ENCODE data around the gene ARID5B. TPM values are rescaled to one million over a fixed set of nuclear protein-coding genes. Genes with fewer than 3 reads are reported as not detected.

ARID5B gene
- polyA plus RNA-seq, 1 of the 3 experiments (the other 2 are of a cell fraction) = 10.9 TPM

DNA sequence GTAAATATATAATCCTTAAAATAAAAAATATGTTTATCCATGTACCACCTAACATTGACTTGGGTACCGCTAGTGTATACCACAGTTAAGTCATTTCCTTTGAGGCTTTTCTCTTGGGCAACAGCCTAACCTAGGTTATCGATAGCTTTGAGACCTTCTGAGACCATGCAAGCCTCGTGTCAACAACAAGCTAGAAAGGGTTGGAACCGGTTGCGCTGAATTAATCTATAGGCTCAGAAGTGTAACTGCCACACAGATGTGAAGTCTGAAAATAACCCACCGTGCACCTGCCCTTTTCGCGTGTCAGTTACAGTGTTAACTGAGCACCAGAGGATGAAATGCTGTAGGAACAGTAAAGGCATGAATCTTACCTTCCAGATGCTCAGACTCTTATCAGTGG lies 59.8 kb downstream of the ARID5B start (continued):
- TF ChIP-seq, protein P1, sequence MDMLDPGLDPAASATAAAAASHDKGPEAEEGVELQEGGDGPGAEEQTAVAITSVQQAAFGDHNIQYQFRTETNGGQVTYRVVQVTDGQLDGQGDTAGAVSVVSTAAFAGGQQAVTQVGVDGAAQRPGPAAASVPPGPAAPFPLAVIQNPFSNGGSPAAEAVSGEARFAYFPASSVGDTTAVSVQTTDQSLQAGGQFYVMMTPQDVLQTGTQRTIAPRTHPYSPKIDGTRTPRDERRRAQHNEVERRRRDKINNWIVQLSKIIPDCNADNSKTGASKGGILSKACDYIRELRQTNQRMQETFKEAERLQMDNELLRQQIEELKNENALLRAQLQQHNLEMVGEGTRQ (IDR thresholded peaks at IDR 0.05; ENCODE audit: borderline replicate concordance, low read depth, low read length) = no peak
- no peak for TF ChIP-seq ELF1 (IDR thresholded peaks at IDR 0.05)
- no peak for TF ChIP-seq RCOR1 (IDR thresholded peaks at IDR 0.05; ENCODE audit: low read length)
- TF ChIP-seq, protein P2, sequence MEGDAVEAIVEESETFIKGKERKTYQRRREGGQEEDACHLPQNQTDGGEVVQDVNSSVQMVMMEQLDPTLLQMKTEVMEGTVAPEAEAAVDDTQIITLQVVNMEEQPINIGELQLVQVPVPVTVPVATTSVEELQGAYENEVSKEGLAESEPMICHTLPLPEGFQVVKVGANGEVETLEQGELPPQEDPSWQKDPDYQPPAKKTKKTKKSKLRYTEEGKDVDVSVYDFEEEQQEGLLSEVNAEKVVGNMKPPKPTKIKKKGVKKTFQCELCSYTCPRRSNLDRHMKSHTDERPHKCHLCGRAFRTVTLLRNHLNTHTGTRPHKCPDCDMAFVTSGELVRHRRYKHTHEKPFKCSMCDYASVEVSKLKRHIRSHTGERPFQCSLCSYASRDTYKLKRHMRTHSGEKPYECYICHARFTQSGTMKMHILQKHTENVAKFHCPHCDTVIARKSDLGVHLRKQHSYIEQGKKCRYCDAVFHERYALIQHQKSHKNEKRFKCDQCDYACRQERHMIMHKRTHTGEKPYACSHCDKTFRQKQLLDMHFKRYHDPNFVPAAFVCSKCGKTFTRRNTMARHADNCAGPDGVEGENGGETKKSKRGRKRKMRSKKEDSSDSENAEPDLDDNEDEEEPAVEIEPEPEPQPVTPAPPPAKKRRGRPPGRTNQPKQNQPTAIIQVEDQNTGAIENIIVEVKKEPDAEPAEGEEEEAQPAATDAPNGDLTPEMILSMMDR (IDR thresholded peaks at IDR 0.05) = no peak
- TF ChIP-seq, protein P3, sequence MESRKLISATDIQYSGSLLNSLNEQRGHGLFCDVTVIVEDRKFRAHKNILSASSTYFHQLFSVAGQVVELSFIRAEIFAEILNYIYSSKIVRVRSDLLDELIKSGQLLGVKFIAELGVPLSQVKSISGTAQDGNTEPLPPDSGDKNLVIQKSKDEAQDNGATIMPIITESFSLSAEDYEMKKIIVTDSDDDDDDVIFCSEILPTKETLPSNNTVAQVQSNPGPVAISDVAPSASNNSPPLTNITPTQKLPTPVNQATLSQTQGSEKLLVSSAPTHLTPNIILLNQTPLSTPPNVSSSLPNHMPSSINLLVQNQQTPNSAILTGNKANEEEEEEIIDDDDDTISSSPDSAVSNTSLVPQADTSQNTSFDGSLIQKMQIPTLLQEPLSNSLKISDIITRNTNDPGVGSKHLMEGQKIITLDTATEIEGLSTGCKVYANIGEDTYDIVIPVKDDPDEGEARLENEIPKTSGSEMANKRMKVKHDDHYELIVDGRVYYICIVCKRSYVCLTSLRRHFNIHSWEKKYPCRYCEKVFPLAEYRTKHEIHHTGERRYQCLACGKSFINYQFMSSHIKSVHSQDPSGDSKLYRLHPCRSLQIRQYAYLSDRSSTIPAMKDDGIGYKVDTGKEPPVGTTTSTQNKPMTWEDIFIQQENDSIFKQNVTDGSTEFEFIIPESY (IDR thresholded peaks at IDR 0.05; ENCODE audit: borderline replicate concordance, low read depth) = no peak
- TF ChIP-seq POLR2AphosphoS5 (IDR thresholded peaks at IDR 0.05; ENCODE audit: low read depth, low read length) = no peak
- TF ChIP-seq SMC3 (IDR thresholded peaks at IDR 0.05; ENCODE audit: low read depth, low read length) = no peak
- no peak for TF ChIP-seq MXI1 (IDR thresholded peaks at IDR 0.05; ENCODE audit: low read depth, low read length)

DNA sequence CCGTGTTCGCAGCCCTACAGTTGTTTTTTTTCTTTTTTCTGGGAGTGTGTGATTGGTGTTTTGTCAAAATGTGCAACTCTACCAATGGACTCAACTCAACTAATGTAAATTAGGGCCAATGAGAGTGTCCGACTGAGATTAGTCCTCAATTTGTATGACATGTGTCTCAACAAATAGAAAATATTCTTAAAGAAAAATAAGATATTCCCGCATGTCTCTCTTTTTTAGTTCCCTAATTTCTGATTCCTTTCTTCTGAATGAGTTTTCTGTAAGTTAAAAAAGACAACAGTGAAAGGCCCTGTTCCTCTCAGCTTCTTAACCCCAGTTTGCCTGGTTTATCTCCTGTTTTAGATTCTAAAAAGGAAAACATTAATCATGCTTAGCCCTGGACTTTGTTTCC lies 61.5 kb downstream of the ARID5B start:
- H3K27me3 ChIP-seq (ENCODE audit: insufficient read depth) = no peaks in the 10 kb centered on the region
- H3F3A ChIP-seq (replicated peaks; ENCODE audit: insufficient read depth) = peaks cover 14% of the 10 kb centered on the region
- peaks cover 20 to 24% of the 10 kb centered on the region in 2 experiments for H3K36me3 ChIP-seq (replicated peaks in 1 of 2; ENCODE audit: control insufficient read depth in 1 of 2, insufficient read depth in 2 of 2, low read length in 1 of 2)
- H3K4me3 ChIP-seq (ENCODE audit: low read depth in 2 of 2, low read length in 1 of 2) = no peak overlapping the region
- H3K9me2 ChIP-seq = no peaks in the 10 kb centered on the region
- no peak for DNase-seq
- H4K20me1 ChIP-seq (ENCODE audit: insufficient read depth) = no peaks in the 10 kb centered on the region
- POLR2A ChIA-PET = no interaction called here
- H3K27ac ChIP-seq (ENCODE audit: low read depth in 2 of 2, low read length in 1 of 2) = no peak overlapping the region
- peaks cover 8 to 9% of the 10 kb centered on the region in 2 experiments; a peak in 3 of 4 replicates for H3K4me1 ChIP-seq (ENCODE audit: control insufficient read depth in 1 of 2, insufficient read depth in 2 of 2, low read depth in 1 of 2, low read length in 1 of 2)
- WGBS (ENCODE audit: low lambda C conversion rate) = 95% methylated on average over 4 of the region's 4 CpGs
- H3K9ac ChIP-seq = no peak overlapping the region
- H3K79me2 ChIP-seq (ENCODE audit: insufficient read depth) = peaks cover 28% of the 10 kb centered on the region
- TF ChIP-seq POLR2AphosphoS5 (IDR thresholded peaks at IDR 0.05; ENCODE audit: low read depth, low read length) = no peak
- TF ChIP-seq, protein P4, sequence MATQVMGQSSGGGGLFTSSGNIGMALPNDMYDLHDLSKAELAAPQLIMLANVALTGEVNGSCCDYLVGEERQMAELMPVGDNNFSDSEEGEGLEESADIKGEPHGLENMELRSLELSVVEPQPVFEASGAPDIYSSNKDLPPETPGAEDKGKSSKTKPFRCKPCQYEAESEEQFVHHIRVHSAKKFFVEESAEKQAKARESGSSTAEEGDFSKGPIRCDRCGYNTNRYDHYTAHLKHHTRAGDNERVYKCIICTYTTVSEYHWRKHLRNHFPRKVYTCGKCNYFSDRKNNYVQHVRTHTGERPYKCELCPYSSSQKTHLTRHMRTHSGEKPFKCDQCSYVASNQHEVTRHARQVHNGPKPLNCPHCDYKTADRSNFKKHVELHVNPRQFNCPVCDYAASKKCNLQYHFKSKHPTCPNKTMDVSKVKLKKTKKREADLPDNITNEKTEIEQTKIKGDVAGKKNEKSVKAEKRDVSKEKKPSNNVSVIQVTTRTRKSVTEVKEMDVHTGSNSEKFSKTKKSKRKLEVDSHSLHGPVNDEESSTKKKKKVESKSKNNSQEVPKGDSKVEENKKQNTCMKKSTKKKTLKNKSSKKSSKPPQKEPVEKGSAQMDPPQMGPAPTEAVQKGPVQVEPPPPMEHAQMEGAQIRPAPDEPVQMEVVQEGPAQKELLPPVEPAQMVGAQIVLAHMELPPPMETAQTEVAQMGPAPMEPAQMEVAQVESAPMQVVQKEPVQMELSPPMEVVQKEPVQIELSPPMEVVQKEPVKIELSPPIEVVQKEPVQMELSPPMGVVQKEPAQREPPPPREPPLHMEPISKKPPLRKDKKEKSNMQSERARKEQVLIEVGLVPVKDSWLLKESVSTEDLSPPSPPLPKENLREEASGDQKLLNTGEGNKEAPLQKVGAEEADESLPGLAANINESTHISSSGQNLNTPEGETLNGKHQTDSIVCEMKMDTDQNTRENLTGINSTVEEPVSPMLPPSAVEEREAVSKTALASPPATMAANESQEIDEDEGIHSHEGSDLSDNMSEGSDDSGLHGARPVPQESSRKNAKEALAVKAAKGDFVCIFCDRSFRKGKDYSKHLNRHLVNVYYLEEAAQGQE (IDR thresholded peaks at IDR 0.05; ENCODE audit: low read depth, low read length) = no peak
- no peak for TF ChIP-seq RXRA (IDR thresholded peaks at IDR 0.05; ENCODE audit: borderline replicate concordance, low read depth)
- H2AFZ ChIP-seq (ENCODE audit: low read depth) = no peak overlapping the region
- CTCF ChIA-PET = no interaction called here
- peaks cover 5% of the 10 kb centered on the region; the same call in 1 of the 2 replicates for H3K9me3 ChIP-seq
- H3K4me2 ChIP-seq = no peak overlapping the region
